Trophoblast cell (in vitro differentiated cells and primary cell): Measurements from ENCODE around the gene FSD2.

Experiments used
- DNase-seq, 2 donors: peaks; one replicate each; pipeline ENCODE4 v3.0.0-alpha.2; 2016
- H2AFZ ChIP-seq: 2 replicates; pipeline ENCODE4 v1.6.1; 2013; ENCODE audit warnings: low read length, moderate library complexity, mild to moderate bottlenecking; ENCODE audit not compliant: insufficient read depth, poor library complexity
- H2AK5ac ChIP-seq: 2 replicates; pipeline ENCODE4 v1.6.1; 2013; ENCODE audit warnings: mild to moderate bottlenecking, low read length
- H2BK120ac ChIP-seq: 2 replicates; pipeline ENCODE4 v1.6.1; 2013; ENCODE audit warnings: low read length, mild to moderate bottlenecking, moderate library complexity; ENCODE audit not compliant: insufficient read depth, poor library complexity
- H2BK12ac ChIP-seq: 2 replicates; pipeline ENCODE4 v1.6.1; 2013; ENCODE audit warnings: mild to moderate bottlenecking, low read length, moderate library complexity
- H2BK5ac ChIP-seq: 2 replicates; pipeline ENCODE4 v1.6.1; 2013; ENCODE audit warnings: low read length, low read depth, moderate library complexity, mild to moderate bottlenecking; ENCODE audit not compliant: poor library complexity
- H3K14ac ChIP-seq: 2 replicates; pipeline ENCODE4 v1.6.1; 2013; ENCODE audit warnings: mild to moderate bottlenecking, low read length
- H3K18ac ChIP-seq: 2 replicates; pipeline ENCODE4 v1.6.1; 2013; ENCODE audit warnings: mild to moderate bottlenecking, low read length
- H3K23ac ChIP-seq: 2 replicates; pipeline ENCODE4 v1.6.1; 2013; ENCODE audit warnings: low read length
- H3K27ac ChIP-seq: 2 replicates; pipeline ENCODE4 v1.5.1; 2013; ENCODE audit warnings: low read depth, mild to moderate bottlenecking, inconsistent platforms, low read length, moderate library complexity
- H3K27me3 ChIP-seq: 2 replicates; pipeline ENCODE4 v1.6.1; 2013; ENCODE audit warnings: inconsistent platforms, mild to moderate bottlenecking, low read length, moderate library complexity; ENCODE audit not compliant: insufficient read depth
- H3K36me3 ChIP-seq, 2 experiments: 1 replicate in 1 of 2; 2 replicates in 1 of 2; pipeline ENCODE4 v1.6.1; 2013; ENCODE audit warnings: low read length in 2 of 2, mild to moderate bottlenecking in 2 of 2, moderate library complexity in 1 of 2; ENCODE audit not compliant: insufficient read depth in 2 of 2, control insufficient read depth in 1 of 2
- H3K4ac ChIP-seq: 2 replicates; pipeline ENCODE4 v1.6.1; 2013; ENCODE audit warnings: low read depth, mild to moderate bottlenecking, low read length, moderate library complexity
- H3K4me1 ChIP-seq, 2 experiments: 1 replicate in 1 of 2; 2 replicates in 1 of 2; pipeline ENCODE4 v1.6.1; 2013; ENCODE audit warnings: low read length in 2 of 2, mild to moderate bottlenecking in 2 of 2, moderate library complexity in 1 of 2; ENCODE audit not compliant: insufficient read depth in 2 of 2, control insufficient read depth in 1 of 2
- H3K4me2 ChIP-seq: 2 replicates; pipeline ENCODE4 v1.6.1; 2013; ENCODE audit warnings: inconsistent platforms, mild to moderate bottlenecking, low read length, moderate library complexity
- H3K4me3 ChIP-seq: 2 replicates; pipeline ENCODE4 v1.5.1; 2013; ENCODE audit warnings: mild to moderate bottlenecking, low read depth, low read length, inconsistent platforms
- H3K79me1 ChIP-seq: one replicate; pipeline ENCODE4 v1.6.1; 2013; ENCODE audit warnings: low read length
- H3K79me2 ChIP-seq: 2 replicates; pipeline ENCODE4 v1.6.1; 2013; ENCODE audit warnings: low read length, mild to moderate bottlenecking; ENCODE audit not compliant: control insufficient read depth, insufficient read depth, poor library complexity
- H3K9ac ChIP-seq: 2 replicates; pipeline ENCODE4 v1.6.1; 2013; ENCODE audit warnings: mild to moderate bottlenecking, low read length
- H3K9me3 ChIP-seq: 2 replicates; pipeline ENCODE4 v1.6.1; 2013; ENCODE audit warnings: low read depth, mild to moderate bottlenecking, control low read depth, inconsistent platforms, low read length; ENCODE audit not compliant: insufficient read depth
- H4K12ac ChIP-seq: 2 replicates; pipeline ENCODE4 v1.6.1; 2013; ENCODE audit warnings: low read depth, mild to moderate bottlenecking, low read length, moderate library complexity
- H4K8ac ChIP-seq: 2 replicates; pipeline ENCODE4 v1.6.1; 2013; ENCODE audit warnings: low read depth, mild to moderate bottlenecking, low read length, moderate library complexity
- H4K91ac ChIP-seq: one replicate; pipeline ENCODE4 v1.6.1; 2013; ENCODE audit warnings: low read depth, mild to moderate bottlenecking, low read length, moderate library complexity
- WGBS: extraction: QIAGEN DNeasy Blood & Tissue Kit; methylation state at CpG from one replicate; pipeline ENCODE4 v1.1.7; 2013; ENCODE audit warnings: missing lambda C conversion rate; ENCODE audit not compliant: insufficient read length, insufficient coverage; ENCODE audit errors: extremely low coverage; 5-methylcytosine and 5-hydroxymethylcytosine counted together

The FSD2 gene

GRCh38 chr15:82804575-82804949 is 1.3 kb downstream of the FSD2 start:
- no peak overlapping the region for H3K4ac ChIP-seq
- no peak overlapping the region for H2AK5ac ChIP-seq
- H2AFZ ChIP-seq = no peak overlapping the region
- no peak for DNase-seq
- no peak overlapping the region for H2BK120ac ChIP-seq
- no peak overlapping the region for H4K91ac ChIP-seq
- H3K4me3 ChIP-seq = no peak overlapping the region
- no peaks in the 10 kb centered on the region for H3K4me1 ChIP-seq
- no peak overlapping the region for H3K27ac ChIP-seq
- no peaks in the 10 kb centered on the region for H3K79me2 ChIP-seq
- no peak overlapping the region for H2BK5ac ChIP-seq
- no peaks in the 10 kb centered on the region for H3K9me3 ChIP-seq
- H3K4me2 ChIP-seq = no peak overlapping the region
- H3K23ac ChIP-seq = no peak overlapping the region
- no peak overlapping the region for H3K18ac ChIP-seq
- H4K8ac ChIP-seq = no peak overlapping the region
- peaks cover 1% of the 10 kb centered on the region for H3K79me1 ChIP-seq
- H2BK12ac ChIP-seq = no peak overlapping the region
- no peak overlapping the region for H3K14ac ChIP-seq
- H3K9ac ChIP-seq = no peak overlapping the region
- no peak overlapping the region for H4K12ac ChIP-seq
- H3K36me3 ChIP-seq = no peaks in the 10 kb centered on the region
- no peaks in the 10 kb centered on the region for H3K27me3 ChIP-seq
- no CpG with 5 or more reads among the region's 1 CpG for WGBS

- no peak overlapping the region for H3K23ac ChIP-seq
- no peaks in the 10 kb centered on the region for H3K79me2 ChIP-seq
- no peak overlapping the region for H3K27ac ChIP-seq
- no peaks in the 10 kb centered on the region for H3K27me3 ChIP-seq
- no peak overlapping the region for H3K18ac ChIP-seq
- H2AK5ac ChIP-seq = no peak overlapping the region
- no CpG with 5 or more reads among the region's 2 CpGs for WGBS
- no peaks in the 10 kb centered on the region for H3K4me1 ChIP-seq
- no peak overlapping the region for H3K14ac ChIP-seq
- H4K12ac ChIP-seq = no peak overlapping the region
- H3K9ac ChIP-seq = no peak overlapping the region
- no peak overlapping the region for H3K4me2 ChIP-seq
- H2BK5ac ChIP-seq = no peak overlapping the region
- no peak overlapping the region for H3K4ac ChIP-seq
- no peak overlapping the region for H2BK120ac ChIP-seq
- no peak for DNase-seq
- H3K4me3 ChIP-seq = no peak overlapping the region
- no peaks in the 10 kb centered on the region for H3K9me3 ChIP-seq
- no peak overlapping the region for H2BK12ac ChIP-seq
- no peak overlapping the region for H2AFZ ChIP-seq
- H4K8ac ChIP-seq = no peak overlapping the region
- H3K36me3 ChIP-seq = no peaks in the 10 kb centered on the region
- no peaks in the 10 kb centered on the region for H3K79me1 ChIP-seq
- H4K91ac ChIP-seq = no peak overlapping the region
These were observed 1.9 kb downstream of the FSD2 start for GRCh38 chr15:82803793-82804574.

- H2AFZ ChIP-seq = no peak overlapping the region
- H2BK5ac ChIP-seq = no peak overlapping the region
- no CpG with 5 or more reads among the region's 1 CpG for WGBS
- no peak overlapping the region for H2BK120ac ChIP-seq
- no peaks in the 10 kb centered on the region for H3K27me3 ChIP-seq
- no peak overlapping the region for H3K4me3 ChIP-seq
- H2AK5ac ChIP-seq = no peak overlapping the region
- H3K36me3 ChIP-seq = no peaks in the 10 kb centered on the region
- H3K79me2 ChIP-seq = no peaks in the 10 kb centered on the region
- H3K14ac ChIP-seq = no peak overlapping the region
- H3K9ac ChIP-seq = no peak overlapping the region
- no peak overlapping the region for H4K12ac ChIP-seq
- H3K9me3 ChIP-seq = no peaks in the 10 kb centered on the region
- H3K27ac ChIP-seq = no peak overlapping the region
- no peak overlapping the region for H4K8ac ChIP-seq
- no peak overlapping the region for H4K91ac ChIP-seq
- H3K79me1 ChIP-seq = no peaks in the 10 kb centered on the region
- no peak overlapping the region for H3K18ac ChIP-seq
- H3K4me1 ChIP-seq = no peaks in the 10 kb centered on the region
- no peak overlapping the region for H2BK12ac ChIP-seq
- no peak overlapping the region for H3K4ac ChIP-seq
- H3K23ac ChIP-seq = no peak overlapping the region
- H3K4me2 ChIP-seq = no peak overlapping the region
- no peak for DNase-seq
These were observed 3.4 kb downstream of the FSD2 start for GRCh38 chr15:82802497-82802896.

- no peak overlapping the region for H3K4me3 ChIP-seq
- H3K27ac ChIP-seq = no peak overlapping the region
- no peak overlapping the region for H3K18ac ChIP-seq
- no peak overlapping the region for H2BK5ac ChIP-seq
- H3K4me2 ChIP-seq = no peak overlapping the region
- H3K9ac ChIP-seq = no peak overlapping the region
- H3K36me3 ChIP-seq = no peaks in the 10 kb centered on the region
- no peak for DNase-seq
- H3K4ac ChIP-seq = no peak overlapping the region
- H3K27me3 ChIP-seq = no peaks in the 10 kb centered on the region
- H4K91ac ChIP-seq = no peak overlapping the region
- H3K4me1 ChIP-seq = no peaks in the 10 kb centered on the region
- no peaks in the 10 kb centered on the region for H3K9me3 ChIP-seq
- H3K79me2 ChIP-seq = no peaks in the 10 kb centered on the region
- no peak overlapping the region for H4K12ac ChIP-seq
- no peaks in the 10 kb centered on the region for H3K79me1 ChIP-seq
- H2BK120ac ChIP-seq = no peak overlapping the region
- H2AK5ac ChIP-seq = no peak overlapping the region
- no peak overlapping the region for H4K8ac ChIP-seq
- WGBS = no CpG with 5 or more reads among the region's 7 CpGs
- no peak overlapping the region for H3K14ac ChIP-seq
- no peak overlapping the region for H3K23ac ChIP-seq
- no peak overlapping the region for H2AFZ ChIP-seq
- no peak overlapping the region for H2BK12ac ChIP-seq
These were observed 6.6 kb downstream of the FSD2 start for GRCh38 chr15:82799183-82799841.
